GM19240 (cell line): ENCODE results near the gene EIF4A3.
"Not testable (repeated sequence)": the region's sequence is repeated elsewhere in the genome, so short reads cannot be mapped to it uniquely, and the experiment has no call there.

Experiments
- DNase-seq: peaks from one replicate; pipeline ENCODE4 v3.0.0; 2011; ENCODE audit warnings: low spot score; ENCODE audit not compliant: insufficient read length

Gene EIF4A3

GRCh38 chr17:80173126-80173525 lies 26.2 kb upstream of the EIF4A3 start:
- DNase-seq = no peak

GRCh38 chr17:80171681-80172080 lies 24.8 kb upstream of the EIF4A3 start:
- no peak for DNase-seq

- no peak for DNase-seq
Observed at GRCh38 chr17:80169784-80170500, 23.0 kb upstream of the EIF4A3 start, which contains the start of gene CARD14. CARD14 (plus strand) TSS chr17:80170030; CDS start chr17:80181439, 11,409 bp downstream.

- no peak for DNase-seq
Observed at GRCh38 chr17:80169107-80169506, 22.2 kb upstream of the EIF4A3 start.

GRCh38 chr17:80168371-80168770 lies 21.4 kb upstream of the EIF4A3 start:
- no peak for DNase-seq

GRCh38 chr17:80166446-80166845 lies 19.5 kb upstream of the EIF4A3 start:
- DNase-seq = no peak

GRCh38 chr17:80164185-80164584 lies 17.3 kb upstream of the EIF4A3 start:
- no peak for DNase-seq

- no peak for DNase-seq
Observed at GRCh38 chr17:80163336-80163735, 16.4 kb upstream of the EIF4A3 start.

- no peak for DNase-seq
Observed at GRCh38 chr17:80160536-80160935, 13.6 kb upstream of the EIF4A3 start.

GRCh38 chr17:80158846-80159245 lies 11.9 kb upstream of the EIF4A3 start:
- no peak for DNase-seq

GRCh38 chr17:80155600-80155999 lies 8.7 kb upstream of the EIF4A3 start:
- DNase-seq = not testable (repeated sequence)

GRCh38 chr17:80154166-80154565 lies 7.2 kb upstream of the EIF4A3 start:
- DNase-seq = no peak

GRCh38 chr17:80153004-80153403 lies 6.1 kb upstream of the EIF4A3 start:
- no peak for DNase-seq

- DNase-seq = no peak
Observed at GRCh38 chr17:80152081-80152702, 5.3 kb upstream of the EIF4A3 start.

GRCh38 chr17:80151333-80151732 lies 4.4 kb upstream of the EIF4A3 start:
- DNase-seq = no peak

GRCh38 chr17:80146121-80147034 lies 550 bp downstream of the EIF4A3 start:
- no peak for DNase-seq

GRCh38 chr17:80145076-80146075 lies 1.6 kb downstream of the EIF4A3 start:
- DNase-seq = no peak

- no peak for DNase-seq
Observed at GRCh38 chr17:80142929-80143328, 4.0 kb downstream of the EIF4A3 start.

- no peak for DNase-seq
Observed at GRCh38 chr17:80141463-80142165, 5.3 kb downstream of the EIF4A3 start.

- DNase-seq = no peak
Observed at GRCh38 chr17:80138856-80139426, 8.0 kb downstream of the EIF4A3 start.
